ENCODE measurements around the gene UST.
"Not testable (repeated sequence)": the region's sequence is repeated elsewhere in the genome, so short reads cannot be mapped to it uniquely, and the experiment has no call there.

Gene UST

DNA sequence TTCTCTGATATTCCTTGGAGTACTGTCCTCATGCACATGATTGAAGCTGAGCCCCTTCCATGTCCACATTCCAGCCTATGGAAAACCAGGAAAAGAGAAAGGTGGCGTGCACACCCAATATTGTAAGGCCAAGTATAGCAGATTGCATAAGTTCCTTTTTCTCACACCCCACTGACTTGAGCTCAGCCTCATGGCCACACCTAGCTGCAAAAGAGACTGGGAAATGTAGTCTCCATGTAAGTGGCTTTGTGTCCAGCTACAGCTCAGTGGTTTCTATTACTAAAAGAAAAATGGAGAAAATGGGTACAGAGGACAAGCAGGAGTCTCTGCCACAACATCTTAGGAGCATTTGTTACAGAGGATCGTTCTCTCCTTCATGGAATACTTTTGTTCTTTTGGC lies 10.8 kb upstream of the UST start:
- no peak for DNase-seq (ENCODE audit: low spot score)

DNA sequence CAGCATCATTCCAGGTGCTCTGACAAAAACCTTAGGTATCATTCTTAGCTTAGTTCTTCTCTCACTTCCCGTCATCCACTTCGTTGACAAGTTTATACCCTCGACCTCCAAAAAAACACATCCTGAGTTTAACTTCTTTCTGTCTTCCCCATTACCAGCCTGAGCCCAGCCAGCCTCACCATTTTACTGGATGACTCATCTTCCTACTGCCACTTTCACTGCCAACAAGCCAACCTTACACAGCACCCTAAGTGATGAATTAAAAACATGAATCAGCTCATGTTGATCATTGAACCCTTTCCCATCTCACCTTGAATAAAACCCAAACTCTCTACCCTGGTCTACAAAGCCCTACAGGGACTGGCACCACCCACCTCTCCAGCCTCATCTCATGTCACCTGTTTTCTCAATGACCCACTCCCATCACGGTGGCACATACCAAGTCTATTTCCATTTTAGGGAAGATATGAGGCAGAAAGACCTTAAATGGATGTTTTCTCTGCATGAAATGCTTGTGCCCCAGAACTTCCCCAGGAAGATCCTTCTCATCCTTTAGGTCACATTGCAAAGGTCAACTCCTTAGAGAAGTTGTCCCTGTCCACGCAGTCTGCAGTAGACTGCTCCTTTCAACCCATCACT lies 9.9 kb upstream of the UST start:
- DNase-seq (ENCODE audit: low spot score), result no peak

DNA sequence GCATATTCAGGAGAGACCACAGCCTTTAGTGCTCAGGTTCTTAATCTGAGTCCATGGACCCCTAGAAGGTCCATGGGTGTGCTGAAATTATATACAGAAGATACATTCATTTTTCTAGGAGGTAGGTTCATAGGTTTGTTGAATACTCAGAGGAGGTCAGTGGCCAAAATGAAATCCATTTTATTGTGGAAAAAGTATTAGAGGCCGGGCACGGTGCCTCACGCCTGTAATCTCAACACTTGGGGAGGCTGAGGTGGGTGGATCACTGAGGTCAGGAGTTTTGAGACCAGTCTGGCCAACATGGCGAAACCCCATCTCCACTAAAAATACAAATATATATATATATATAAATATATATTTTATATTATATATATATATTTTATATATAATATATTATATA lies 9.0 kb upstream of the UST start:
- DNase-seq (ENCODE audit: low spot score), result no peak

DNA sequence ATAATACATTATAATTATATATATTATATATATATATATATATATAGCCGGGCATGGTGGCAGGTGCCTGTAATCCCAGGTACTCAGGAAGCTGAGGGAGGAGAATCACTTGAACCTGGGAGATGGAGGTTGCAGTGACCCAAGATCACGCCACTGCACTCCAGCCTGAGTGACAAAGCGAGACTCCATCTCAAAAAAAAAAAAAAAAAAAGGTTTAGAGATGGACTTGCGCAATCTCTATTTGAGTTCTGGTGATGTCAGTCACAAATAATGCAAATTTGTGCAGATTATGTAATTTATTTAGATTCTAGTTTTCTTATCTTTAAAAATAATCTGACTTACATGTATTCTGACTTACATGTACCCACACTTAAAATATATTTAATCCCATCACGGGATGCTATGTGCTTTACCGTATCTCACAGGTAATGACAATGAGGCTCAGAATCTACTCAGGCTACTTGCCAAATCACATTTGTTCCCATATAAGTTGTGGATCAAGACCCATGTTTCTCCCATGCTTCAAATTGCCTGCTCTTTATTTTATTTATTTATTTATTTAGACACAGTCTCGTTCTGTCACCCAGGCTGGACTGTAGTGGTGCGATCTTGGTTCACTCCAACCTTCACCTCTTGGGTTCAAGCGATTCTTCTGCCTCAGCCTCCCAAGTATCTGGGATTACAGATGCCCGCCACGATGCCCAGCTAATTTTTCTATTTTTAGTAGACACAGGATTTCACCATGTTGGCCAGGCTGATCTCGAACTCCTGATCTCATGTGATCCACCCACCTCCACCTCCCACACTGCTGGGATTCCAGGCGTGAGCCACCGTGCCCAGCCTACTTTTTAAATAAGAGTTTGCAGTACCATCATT lies 7.6 kb upstream of the UST start:
- DNase-seq (ENCODE audit: low spot score), result no peak

DNA sequence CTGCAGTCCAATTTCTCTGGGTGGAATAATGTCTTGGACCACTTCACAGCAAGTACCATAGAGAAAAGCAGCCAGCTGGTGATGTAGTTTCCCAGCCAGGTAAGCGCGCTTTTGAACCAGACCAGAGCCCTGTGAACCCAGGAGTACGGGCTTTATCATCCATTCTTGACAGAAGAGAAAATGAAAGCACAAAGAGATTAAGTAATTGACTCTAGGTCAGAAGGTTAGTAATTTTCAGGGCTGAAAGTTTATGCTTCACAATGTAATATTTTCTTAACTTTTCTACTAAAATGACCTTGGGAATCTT lies 7.1 kb upstream of the UST start:
- no peak for DNase-seq (ENCODE audit: low spot score)

DNA sequence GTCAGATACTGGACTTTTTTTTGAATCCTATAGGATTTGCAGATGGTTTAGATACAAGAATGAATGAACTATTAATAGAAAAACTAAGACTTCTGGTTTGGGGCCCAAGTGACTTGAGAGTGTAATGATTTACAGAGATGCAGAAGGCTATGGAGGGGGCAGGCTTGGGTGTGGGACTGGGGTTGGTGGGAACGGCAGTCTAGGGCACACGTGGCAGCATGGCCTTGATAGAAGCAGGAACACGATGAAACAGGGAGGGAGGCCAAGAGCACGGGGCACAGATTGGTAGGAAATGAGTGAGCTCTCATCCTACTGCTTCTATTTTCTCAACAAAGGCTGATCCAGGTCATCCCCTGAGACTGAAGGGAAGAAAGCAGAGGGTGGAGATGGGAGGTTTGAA lies 3.4 kb upstream of the UST start:
- DNase-seq (ENCODE audit: low spot score), result no peak

DNA sequence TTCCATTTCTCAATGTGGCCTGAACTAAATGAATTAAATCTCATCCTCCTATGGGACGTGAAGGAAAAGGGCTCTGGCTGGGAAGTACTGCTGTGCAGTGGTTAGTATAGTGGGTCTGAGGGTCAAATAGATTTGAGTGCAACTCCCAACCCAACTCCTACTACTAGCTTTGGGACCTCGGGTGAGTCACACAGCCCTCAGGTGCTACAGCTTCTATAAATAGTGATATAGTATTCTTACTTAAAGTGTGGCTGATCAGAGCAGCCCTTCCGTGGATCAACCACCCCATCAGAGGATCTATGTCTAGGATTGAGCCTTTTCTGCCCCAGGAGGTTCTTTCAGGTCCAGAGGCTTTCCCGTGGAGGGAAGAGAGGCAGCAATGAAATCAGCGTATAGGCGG lies 904 bp upstream of the UST start:
- no peak for DNase-seq (ENCODE audit: low spot score)

DNA sequence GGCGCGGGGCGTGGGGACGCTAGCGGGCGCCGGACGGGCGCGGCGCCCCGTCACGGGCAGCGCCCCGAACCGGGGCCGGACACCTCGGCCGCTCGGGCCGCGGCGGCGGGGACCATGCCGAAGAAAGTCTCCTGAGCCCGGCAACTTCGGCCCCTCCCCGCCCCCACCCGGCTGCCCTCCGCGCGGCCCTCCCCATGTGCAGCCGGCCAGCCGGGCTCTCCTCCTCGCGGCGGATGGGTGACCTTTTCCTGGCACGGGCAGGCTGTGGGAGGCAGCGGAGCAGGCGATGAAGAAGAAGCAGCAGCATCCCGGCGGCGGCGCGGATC lies 278 bp downstream of the UST start:
- DNase-seq (ENCODE audit: low spot score), result no peak

DNA sequence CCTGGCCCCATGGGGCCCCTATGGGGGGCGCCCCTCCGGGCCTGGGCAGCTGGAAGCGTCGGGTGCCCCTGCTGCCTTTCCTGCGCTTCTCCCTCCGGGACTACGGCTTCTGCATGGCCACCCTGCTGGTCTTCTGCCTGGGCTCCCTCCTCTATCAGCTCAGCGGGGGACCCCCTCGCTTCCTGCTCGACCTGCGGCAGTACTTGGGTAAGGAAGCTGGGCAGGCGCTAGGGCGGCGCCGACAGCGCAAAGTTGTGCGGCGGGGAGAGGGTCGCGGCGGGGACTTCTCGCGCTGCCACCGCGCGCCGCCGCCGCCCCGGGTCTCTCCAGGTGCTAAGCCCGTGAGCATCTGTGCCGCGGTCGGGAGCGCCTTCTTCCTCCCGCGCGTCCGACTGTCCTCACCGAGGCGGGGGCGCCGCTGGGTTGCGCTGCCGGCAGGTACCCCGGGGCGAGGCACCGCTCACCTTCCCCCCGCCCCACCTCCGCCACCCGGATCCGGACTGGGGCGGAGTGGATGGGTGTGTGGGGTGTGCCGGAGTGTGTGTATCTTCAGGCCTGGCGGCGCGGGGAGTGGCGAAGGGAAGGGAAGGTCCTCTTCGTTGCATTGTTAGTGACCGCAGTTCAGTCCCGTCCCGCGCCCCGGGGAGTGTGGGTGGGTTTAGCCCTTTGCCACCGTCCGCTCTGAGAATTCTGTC lies 788 bp downstream of the UST start:
- DNase-seq (ENCODE audit: low spot score), result peak; percentile 52

DNA sequence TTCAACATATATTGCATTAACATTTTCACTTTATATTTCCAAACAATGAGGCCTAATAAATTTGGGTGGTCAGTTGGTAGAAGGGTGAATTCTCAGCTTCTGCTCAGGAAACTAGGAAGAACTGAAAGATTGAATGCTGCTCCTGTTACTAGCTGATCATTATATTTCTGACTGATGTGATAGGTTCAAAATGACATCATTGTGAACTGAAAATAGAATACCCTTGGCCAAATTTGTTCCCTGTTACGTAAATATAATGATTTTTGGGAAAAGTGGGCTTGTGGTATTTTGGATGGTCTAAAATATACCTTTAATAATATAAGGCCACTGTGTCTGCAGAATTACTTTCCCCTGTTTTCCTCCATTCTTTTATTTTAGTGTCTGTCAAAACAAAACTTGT lies 2.8 kb downstream of the UST start:
- no peak for DNase-seq (ENCODE audit: low spot score)

DNA sequence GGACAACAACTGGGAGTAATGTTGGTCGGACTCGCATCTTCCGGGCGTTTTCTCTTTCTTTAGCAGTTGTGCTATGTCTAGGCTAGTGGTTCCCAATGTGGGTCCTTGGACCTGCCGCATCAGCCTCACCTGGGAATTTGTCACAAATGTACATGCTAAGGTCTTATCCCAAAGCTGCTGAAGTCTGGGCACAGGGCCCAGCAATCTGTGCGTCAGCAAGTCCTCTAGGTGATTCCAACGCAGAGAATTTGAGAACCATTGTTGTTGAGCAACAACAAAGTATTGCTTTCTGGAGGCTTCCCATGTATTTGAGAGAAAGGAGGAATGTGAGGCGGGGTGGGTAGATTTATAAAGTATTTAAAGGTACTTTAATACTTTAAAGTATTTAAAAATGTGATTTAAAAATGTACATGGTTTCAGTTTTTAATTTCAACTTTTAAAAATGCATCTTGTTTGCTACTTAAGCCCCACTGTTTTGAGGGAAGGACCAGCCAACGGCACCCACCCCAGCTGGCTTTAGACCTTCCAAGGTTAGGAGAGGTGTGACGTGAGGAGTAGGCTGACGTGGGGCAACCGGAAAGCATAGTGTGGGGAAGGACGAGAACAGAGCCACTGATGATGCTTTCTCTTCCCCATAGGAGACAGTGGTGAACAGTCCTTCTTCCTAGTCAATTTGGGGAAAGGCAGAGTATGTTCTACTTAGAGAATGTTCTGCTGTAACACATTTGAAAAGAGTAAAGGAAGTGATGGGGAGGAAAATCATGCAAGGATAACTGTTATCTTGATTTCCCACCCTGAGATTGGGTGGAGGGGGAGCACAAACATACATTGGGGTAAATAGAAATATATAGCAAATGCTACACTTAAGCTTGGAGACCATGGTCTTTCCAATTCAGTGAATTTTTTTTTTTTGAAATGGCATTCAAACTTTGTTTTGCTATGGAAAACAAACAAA lies 4.3 kb downstream of the UST start:
- no peak for DNase-seq (ENCODE audit: low spot score)

DNA sequence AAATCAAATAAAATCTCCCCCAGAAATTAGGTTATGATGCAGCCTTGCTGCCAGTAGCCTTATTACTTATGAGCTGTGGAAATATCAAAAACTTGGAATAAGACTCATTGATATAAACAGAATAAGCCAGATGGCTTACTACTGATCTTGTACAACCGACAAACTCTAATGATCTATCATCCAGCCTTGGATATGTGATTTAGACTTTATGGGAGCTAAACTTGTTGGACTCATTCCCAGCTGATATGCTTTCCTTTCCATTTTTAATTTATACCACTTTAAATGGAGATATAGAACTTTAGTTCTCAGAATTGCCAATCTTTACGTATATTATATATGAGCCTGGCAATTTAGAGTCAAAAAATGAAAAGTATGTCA lies 5.0 kb downstream of the UST start:
- DNase-seq (ENCODE audit: low spot score), result no peak

DNA sequence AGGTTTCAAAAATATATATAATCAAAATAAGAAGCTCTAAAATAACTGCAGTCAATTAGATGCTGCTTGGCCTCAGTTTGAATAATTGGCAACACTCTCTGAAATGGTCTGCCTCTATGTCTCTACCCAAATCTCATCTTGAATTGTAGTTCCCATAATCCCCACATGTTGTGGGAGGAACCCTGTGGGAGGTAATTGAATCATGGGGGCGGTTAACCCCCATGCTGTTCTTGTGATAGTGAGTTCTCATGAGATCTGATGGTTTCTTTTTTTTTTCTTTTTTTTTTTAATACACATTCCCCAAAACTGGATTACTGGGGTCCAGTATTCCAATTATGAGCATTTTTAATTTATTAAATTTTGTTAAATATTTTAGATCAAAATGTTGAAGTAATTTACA lies 8.5 kb downstream of the UST start:
- DNase-seq (ENCODE audit: low spot score), result not testable (repeated sequence)

DNA sequence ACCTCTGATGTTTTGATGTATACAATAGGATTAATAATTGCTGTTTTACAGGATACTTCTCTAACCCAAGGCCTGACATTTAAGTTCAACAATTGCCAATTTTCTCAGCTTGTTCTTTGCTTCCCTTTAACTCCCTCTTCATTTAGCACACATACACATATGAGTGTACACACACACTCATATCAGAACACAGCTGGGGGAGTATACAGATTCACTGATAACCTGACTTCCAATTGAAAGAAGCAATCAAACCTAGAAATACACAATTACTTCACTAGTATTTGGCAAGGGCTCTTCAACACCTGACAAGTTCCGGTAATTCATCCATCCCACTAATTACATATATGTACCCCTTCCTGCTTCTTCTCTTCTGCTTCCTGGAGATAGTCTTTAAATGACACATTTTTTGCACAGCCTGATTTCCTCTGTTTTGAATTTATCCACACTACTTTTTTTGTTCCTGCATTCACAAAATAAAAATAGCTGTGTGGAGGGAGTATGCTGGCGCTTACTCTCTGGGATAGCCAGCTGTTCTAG lies 11.2 kb downstream of the UST start:
- no peak for DNase-seq (ENCODE audit: low spot score)

DNA sequence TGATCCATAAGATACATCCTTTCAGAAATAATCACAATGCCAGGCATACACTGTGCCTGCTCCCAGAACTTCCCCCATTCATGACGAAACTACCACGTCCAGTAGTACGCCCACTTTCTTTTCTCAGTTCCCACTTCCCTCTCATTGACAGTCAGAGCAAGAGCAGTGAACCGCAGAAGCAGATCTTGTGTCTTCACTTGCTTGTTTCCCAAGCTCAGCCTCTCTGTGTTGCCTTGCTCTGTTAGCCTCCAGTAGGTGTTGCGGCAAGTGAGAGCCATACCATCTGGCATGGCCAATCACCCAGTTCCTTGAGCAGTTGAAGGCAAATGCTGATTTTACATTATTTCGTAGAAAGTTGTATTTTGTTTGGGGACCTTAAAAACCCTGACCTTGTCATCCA lies 11.7 kb downstream of the UST start:
- DNase-seq (ENCODE audit: low spot score), result peak; percentile 28

DNA sequence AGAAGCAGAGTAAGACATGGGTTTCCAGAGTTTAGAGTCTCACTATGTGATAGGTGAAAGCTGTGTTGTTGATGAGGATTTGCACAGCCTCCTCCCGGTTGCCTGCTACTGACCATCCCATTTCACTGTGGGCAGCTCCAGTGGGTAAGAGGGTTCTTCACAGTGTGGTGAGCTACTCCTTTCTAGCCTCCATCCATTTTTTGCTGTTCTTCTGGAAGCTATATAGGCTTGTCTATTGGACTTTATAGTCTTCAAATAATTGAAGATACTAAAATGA lies 13.4 kb downstream of the UST start:
- no peak for DNase-seq (ENCODE audit: low spot score)

DNA sequence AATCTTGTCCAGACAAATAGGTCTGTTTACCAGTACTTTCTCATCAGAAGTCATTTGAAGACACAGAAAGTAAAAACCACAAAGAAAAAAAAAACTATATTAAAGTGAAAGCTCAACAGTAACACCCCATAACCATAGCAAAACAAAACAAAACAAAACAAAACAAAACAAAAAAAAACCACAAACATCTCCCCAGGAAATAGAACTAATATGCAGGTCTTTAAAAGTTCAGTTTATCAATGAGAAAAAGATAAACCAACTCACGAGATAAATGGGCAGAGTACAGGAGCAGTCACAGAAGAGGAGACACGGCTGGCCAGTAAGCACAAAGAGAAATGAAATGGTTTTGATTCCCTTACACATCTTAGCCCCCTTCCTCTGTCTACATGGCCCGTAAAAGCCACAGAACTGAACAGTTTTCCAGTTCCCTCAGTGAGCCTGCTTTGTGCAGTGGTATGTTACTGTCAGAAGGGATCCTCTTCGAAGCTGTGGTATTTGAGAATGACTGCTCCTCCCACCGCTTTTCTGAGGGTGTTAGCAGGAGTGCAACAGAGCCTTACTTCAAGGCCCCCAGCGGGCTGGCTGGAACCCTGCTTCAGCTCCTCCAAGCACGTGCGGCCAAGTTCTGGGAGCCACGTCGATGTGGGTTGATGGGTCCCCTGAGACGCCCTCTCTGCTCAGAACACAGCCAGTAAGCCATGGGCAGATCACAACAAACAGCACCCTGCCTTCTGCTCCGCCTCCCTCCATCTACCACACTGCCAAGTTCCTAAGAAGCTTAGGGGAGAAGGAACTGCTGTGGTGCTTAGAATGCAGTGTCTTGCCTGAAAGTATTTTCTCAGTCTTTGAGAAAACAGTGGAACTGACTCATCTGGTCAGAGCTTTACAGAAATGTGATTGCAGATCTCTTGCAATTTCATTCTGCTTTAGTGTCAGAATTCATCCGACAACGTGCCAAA lies 14.0 kb downstream of the UST start:
- DNase-seq (ENCODE audit: low spot score), result peak; percentile 18

DNA sequence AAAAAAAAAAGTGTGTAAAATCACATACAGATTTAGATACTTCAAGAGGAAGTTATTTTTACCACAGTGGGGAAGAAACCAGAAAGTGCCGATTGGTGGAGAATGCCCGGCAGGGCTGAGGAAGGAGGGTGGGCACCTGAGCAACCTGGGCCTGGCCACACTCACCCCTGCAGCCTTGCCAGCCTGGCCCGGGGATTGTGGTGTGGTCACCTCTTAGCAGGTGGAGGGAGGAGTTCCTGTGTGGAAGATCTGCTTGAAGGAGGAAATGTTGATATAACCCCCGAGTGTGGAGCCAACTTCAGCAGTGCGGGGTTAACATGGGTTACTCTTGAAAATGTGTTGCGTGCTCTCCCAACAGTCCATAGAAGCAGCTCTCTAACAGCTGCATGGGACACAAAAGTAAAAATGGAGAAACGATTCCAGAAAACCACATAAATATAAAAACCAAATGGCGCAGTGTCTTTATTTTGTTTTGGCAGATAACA lies 14.7 kb downstream of the UST start:
- peak; percentile 38 for DNase-seq (ENCODE audit: low spot score)

DNA sequence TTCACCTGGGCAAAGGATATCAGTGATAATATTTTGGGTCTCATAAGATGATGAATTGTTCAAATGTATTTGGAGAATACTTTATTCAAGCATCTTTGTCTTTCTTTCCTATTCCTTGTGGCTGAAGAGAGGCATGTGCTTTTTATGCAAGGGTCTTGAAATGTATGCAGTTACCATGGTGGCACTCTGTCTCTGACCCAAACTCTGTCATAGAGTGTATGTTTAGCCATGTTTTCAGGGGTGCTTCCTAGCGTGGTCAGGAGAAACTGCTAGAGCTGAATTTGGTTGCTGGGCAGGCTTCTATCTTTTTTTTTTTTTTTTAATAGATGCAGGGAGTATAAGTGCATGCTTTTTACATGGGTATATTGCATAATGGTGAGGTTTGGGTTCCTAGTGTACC lies 15.4 kb downstream of the UST start:
- DNase-seq (ENCODE audit: low spot score), result no peak

DNA sequence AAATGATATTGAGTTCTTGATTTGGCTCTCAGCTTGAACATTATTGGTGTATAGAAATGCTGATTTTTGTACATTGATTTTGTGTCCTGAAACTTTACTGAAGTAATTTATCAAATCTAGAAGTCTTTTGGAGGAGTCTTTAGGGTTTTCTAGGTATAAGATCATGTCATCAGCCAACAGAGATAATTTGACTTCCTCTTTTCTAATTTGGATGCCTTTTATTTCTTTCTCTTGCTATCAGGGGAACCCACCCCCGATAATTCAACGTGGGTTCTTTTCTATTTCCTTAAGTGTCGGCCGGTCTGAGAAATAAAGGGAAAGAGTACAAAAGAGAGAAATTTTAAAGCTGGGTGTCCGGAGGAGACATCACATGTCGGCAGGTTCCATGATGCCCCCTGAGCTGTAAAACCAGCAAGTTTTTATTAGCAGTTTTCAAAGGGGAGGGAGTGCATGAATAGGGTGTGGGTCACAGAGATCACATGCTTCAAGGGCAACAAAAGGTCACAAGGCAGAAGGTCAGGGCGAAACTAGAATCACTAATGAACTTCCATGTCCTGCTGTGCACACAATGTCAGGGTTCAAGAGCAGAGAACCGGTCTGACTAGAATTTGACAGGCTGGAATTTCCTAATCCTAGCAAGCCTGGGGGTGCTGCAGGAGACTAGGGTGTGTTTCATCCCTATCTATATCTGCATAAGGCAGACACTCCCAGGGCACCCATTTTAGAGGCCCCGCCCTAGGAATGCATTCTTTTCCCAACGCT lies 17.6 kb downstream of the UST start:
- not testable (repeated sequence) for DNase-seq (ENCODE audit: low spot score)
